Measurements from ENCODE around the gene GBGT1. TPM values are rescaled to one million over a fixed set of nuclear protein-coding genes. Genes with fewer than 3 reads are reported as not detected.

The GBGT1 gene
- total and polyA plus RNA-seq, 9 of the 15 experiments (the other 6 are each of a cell fraction or from before 2014, with no cell fraction given): 0.55 to 25.8 (median 13.7) TPM

DNA sequence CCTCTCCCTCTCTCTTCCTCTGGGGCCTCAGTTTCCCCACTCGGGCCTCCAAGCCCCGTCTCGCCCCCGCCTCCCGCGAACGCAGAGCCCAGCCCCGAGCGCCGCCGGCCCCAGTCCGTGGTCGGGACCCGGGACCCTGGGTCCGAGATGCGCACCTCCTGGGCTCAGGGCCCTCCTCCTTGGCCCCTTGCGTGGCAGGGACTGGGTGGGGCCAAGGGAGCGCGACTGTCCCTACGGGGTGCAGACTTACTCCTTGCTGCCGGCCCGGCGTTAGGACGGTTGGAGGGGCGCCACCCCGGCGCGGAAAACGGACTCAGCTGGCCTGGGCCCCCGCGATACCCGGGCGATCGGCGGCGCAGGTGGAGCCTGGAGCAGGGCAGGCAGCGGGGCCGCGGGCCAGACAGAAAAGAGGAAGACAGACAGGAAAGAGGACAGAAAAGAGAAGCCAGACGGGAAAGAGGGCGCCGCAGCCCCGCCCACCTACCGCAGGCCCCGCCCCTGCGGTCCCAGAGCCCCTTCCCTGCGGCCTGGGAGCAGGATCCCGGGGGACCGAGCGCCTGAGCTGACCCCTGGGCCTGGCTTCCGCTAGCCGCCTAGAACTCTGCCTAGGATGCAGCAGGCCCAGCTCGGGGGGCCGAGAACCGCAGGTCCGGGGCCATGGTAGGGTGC is at the start of gene GBGT1 (continued):
- no peak for TF ChIP-seq KAT2B (IDR thresholded peaks at IDR 0.05; ENCODE audit: low read depth, low read length)
- no peak for TF ChIP-seq SREBF1 (IDR thresholded peaks at IDR 0.05; ENCODE audit: borderline replicate concordance, low read depth, low read length)
- no peak for TF ChIP-seq ZNF644 (tag; IDR thresholded peaks at IDR 0.05; ENCODE audit: low read depth)
- no peak for TF ChIP-seq PRPF4 (IDR thresholded peaks at IDR 0.05; ENCODE audit: insufficient read depth, low read depth, low read length, poor library complexity, severe bottlenecking)
- no peak for TF ChIP-seq POLR2AphosphoS2 (IDR thresholded peaks at IDR 0.05; ENCODE audit: low read length)
- TF ChIP-seq, protein P1, sequence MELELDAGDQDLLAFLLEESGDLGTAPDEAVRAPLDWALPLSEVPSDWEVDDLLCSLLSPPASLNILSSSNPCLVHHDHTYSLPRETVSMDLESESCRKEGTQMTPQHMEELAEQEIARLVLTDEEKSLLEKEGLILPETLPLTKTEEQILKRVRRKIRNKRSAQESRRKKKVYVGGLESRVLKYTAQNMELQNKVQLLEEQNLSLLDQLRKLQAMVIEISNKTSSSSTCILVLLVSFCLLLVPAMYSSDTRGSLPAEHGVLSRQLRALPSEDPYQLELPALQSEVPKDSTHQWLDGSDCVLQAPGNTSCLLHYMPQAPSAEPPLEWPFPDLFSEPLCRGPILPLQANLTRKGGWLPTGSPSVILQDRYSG (tag; conservative IDR thresholded peaks at IDR 0.05; ENCODE audit: low read depth): no peak
- no peak for TF ChIP-seq MCM5 (IDR thresholded peaks at IDR 0.05; ENCODE audit: low read depth)
- no peak for TF ChIP-seq ARNT (IDR thresholded peaks at IDR 0.05)
- TF ChIP-seq BCL6 (CRISPR knock-in tag; IDR thresholded peaks at IDR 0.05): no peak
- no peak for TF ChIP-seq SRSF9 (IDR thresholded peaks at IDR 0.05; ENCODE audit: borderline replicate concordance, low read depth, low read length)
- TF ChIP-seq, protein P2, sequence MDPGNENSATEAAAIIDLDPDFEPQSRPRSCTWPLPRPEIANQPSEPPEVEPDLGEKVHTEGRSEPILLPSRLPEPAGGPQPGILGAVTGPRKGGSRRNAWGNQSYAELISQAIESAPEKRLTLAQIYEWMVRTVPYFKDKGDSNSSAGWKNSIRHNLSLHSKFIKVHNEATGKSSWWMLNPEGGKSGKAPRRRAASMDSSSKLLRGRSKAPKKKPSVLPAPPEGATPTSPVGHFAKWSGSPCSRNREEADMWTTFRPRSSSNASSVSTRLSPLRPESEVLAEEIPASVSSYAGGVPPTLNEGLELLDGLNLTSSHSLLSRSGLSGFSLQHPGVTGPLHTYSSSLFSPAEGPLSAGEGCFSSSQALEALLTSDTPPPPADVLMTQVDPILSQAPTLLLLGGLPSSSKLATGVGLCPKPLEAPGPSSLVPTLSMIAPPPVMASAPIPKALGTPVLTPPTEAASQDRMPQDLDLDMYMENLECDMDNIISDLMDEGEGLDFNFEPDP (CRISPR knock-in tag; IDR thresholded peaks at IDR 0.05): no peak
- no peak for TF ChIP-seq KLF16 (IDR thresholded peaks at IDR 0.05)
- peak; percentile 16; the same call in 1 of the 2 replicates for TF ChIP-seq GATAD2A (IDR thresholded peaks at IDR 0.05)
- TF ChIP-seq CBX8 (IDR thresholded peaks at IDR 0.05; ENCODE audit: borderline replicate concordance, extremely low read depth, low read depth, low read length, poor library complexity, severe bottlenecking): no peak
- no peak for TF ChIP-seq ZNF124 (CRISPR knock-in tag; IDR thresholded peaks at IDR 0.05)
- TF ChIP-seq HNRNPL (IDR thresholded peaks at IDR 0.05; ENCODE audit: low read depth, low read length): no peak
- TF ChIP-seq CEBPG (CRISPR knock-in tag; IDR thresholded peaks at IDR 0.05): no peak
- no peak for TF ChIP-seq CEBPG (tag; conservative IDR thresholded peaks at IDR 0.05 in 1 of 2, IDR thresholded peaks at IDR 0.05 in 1 of 2)
- no peak for TF ChIP-seq POLR2H (tag; IDR thresholded peaks at IDR 0.05; ENCODE audit: low read depth)
- TF ChIP-seq NR1H2 (CRISPR knock-in tag; IDR thresholded peaks at IDR 0.05): no peak
- no peak for TF ChIP-seq ZNF140 (CRISPR knock-in tag; IDR thresholded peaks at IDR 0.05)
- TF ChIP-seq TAF15 (IDR thresholded peaks at IDR 0.05; ENCODE audit: low read depth, low read length): no peak
- TF ChIP-seq XRCC4 (IDR thresholded peaks at IDR 0.05; ENCODE audit: extremely low read depth, insufficient read depth, insufficient read length): no peak
- TF ChIP-seq KDM1A (IDR thresholded peaks at IDR 0.05): no peak
- TF ChIP-seq, protein P3, sequence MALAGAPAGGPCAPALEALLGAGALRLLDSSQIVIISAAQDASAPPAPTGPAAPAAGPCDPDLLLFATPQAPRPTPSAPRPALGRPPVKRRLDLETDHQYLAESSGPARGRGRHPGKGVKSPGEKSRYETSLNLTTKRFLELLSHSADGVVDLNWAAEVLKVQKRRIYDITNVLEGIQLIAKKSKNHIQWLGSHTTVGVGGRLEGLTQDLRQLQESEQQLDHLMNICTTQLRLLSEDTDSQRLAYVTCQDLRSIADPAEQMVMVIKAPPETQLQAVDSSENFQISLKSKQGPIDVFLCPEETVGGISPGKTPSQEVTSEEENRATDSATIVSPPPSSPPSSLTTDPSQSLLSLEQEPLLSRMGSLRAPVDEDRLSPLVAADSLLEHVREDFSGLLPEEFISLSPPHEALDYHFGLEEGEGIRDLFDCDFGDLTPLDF (CRISPR knock-in tag; IDR thresholded peaks at IDR 0.05): peak; percentile 74; the same call in 1 of the 2 replicates
- 0 out of 2 replicates have a peak, but pooled peaks have one; percentile 65 for TF ChIP-seq MTA3 (IDR thresholded peaks at IDR 0.05; ENCODE audit: borderline replicate concordance)

Measured in K562 (cell line).